ENCODE measurements around the gene LIMK1. TPM values are rescaled to one million over a fixed set of nuclear protein-coding genes. Genes with fewer than 3 reads are reported as not detected.
A peak's percentile ranks its signal among the peaks of the same experiment; 100 is the strongest.

LIMK1 gene
- total and polyA plus RNA-seq, 2 of the 4 experiments (the other 2 are of a cell fraction) = 25.8 to 48.0 TPM

- TF ChIP-seq RFX5 (IDR thresholded peaks at IDR 0.05; ENCODE audit: low read depth, low read length) = no peak
- TF ChIP-seq MAZ (IDR thresholded peaks at IDR 0.05; ENCODE audit: borderline replicate concordance, low read depth, low read length) = peak; percentile 45; the same call in 1 of the 2 replicates
These were observed 21.6 kb upstream of the LIMK1 start (continued) for GRCh38 chr7:74061840-74062539.

DNA sequence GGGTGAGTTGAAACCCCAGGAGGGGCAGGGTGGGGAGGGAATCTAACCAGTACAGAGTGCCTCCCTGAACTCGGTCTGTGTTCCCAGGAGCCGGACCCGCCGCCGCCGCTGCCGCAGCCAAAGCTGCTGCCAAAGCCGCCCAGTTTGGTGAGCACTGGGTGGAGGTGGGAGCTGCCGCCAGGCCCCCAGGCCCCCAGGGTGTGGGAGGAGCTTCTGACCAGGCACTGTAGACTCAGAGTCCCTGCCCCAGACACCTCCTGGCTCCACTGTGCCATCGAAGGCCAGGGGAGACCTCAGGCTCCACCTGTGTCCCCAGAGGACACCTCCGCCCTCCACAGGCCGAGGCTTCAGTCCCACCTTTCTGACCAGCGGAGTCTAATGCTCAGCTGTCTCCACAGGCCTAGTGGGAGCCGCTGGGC lies 20.4 kb upstream of the LIMK1 start:
- H3K4me3 ChIP-seq (ENCODE audit: insufficient read depth, low read depth, low read length) = no peak overlapping the region
- no peaks in the 10 kb centered on the region for H3K9me1 ChIP-seq (ENCODE audit: insufficient read depth, low read length)
- no peak overlapping the region for H2AK5ac ChIP-seq (ENCODE audit: low read depth, low read length)
- H2BK15ac ChIP-seq (ENCODE audit: low read depth, low read length) = no peak overlapping the region
- no peak overlapping the region for H2BK120ac ChIP-seq (ENCODE audit: low read depth, low read length)
- no peak overlapping the region for H2AFZ ChIP-seq (replicated peaks; ENCODE audit: low read length, poor library complexity)
- no peak overlapping the region for H2AK9ac ChIP-seq (replicated peaks; ENCODE audit: low read depth, low read length, poor library complexity)
- BruUV-seq (replicated peaks) = no TSS peak
- H3K4me1 ChIP-seq (ENCODE audit: control insufficient read depth, insufficient read depth, low read length) = peaks cover 4% of the 10 kb centered on the region
- dilution Hi-C loops (cut with HindIII; ENCODE audit: low sequenced_read_pairs, unreplicated experiment) = no loop called here
- POLR2A ChIA-PET (ENCODE audit: unreplicated experiment) = no interaction called here
- H3K36me3 ChIP-seq (ENCODE audit: control insufficient read depth, insufficient read depth, low read length) = no peaks in the 10 kb centered on the region
- CTCF ChIA-PET = no interaction called here
- H3K4ac ChIP-seq (ENCODE audit: low read depth, low read length) = no peak overlapping the region
- no peak overlapping the region for H3K4me2 ChIP-seq (ENCODE audit: low read depth, low read length)
- 98% methylated on average over 7 of the region's 14 CpGs; no CpG with 5 or more reads in 1 of the 2 experiments for WGBS, 2 experiments (ENCODE audit: extremely low coverage in 2 of 2, insufficient read length in 1 of 2)
- H3K27me3 ChIP-seq (ENCODE audit: control insufficient read depth, insufficient read depth, low read length) = no peaks in the 10 kb centered on the region
- H2BK5ac ChIP-seq (ENCODE audit: low read depth, low read length, poor library complexity, severe bottlenecking) = no peak overlapping the region
- H4K91ac ChIP-seq (ENCODE audit: insufficient read depth, low read depth, low read length) = no peak overlapping the region
- H4K5ac ChIP-seq (ENCODE audit: low read depth, low read length) = no peak overlapping the region
- in situ Hi-C loops (cut with MboI; ENCODE audit: low sequenced_read_pairs) = no loop called here
- no peak overlapping the region for H4K8ac ChIP-seq (ENCODE audit: low read depth in 2 of 2, low read length in 2 of 2)
- H3K79me1 ChIP-seq (ENCODE audit: low read depth in 1 of 2, low read length in 2 of 2) = no peaks in the 10 kb centered on the region
- ATAC-seq (ENCODE audit: low read depth) (no peak), DNase-seq (no peak)
- no peaks in the 10 kb centered on the region for H3K9me3 ChIP-seq (ENCODE audit: control insufficient read depth, insufficient read depth, low read length)
- no peaks in the 10 kb centered on the region for H4K20me1 ChIP-seq (ENCODE audit: insufficient read depth, low read length)
- H3K18ac ChIP-seq (ENCODE audit: low read depth, low read length) = no peak overlapping the region
- H3K9ac ChIP-seq (ENCODE audit: low read depth, low read length) = no peak overlapping the region
- H3K56ac ChIP-seq (ENCODE audit: extremely low read depth, insufficient read depth, low read length) = no peak overlapping the region
- intact Hi-C loops (cut with micrococcal nuclease) = loop anchor here (10.0 kb wide), 1 partner anchor 198 kb away; the partner anchor contains the start of gene TMEM270
- H3K27ac ChIP-seq (ENCODE audit: insufficient read depth, low read length) = no peak overlapping the region
- no peak overlapping the region for H3K14ac ChIP-seq (replicated peaks; ENCODE audit: low read depth, low read length)
- H2BK20ac ChIP-seq (ENCODE audit: low read depth, low read length) = no peak overlapping the region
- H3K23ac ChIP-seq (ENCODE audit: low read depth, low read length) = no peak overlapping the region
- no peak for TF ChIP-seq RAD21 (IDR thresholded peaks at IDR 0.05; ENCODE audit: low read length)
- TF ChIP-seq POLR2A (IDR thresholded peaks at IDR 0.05; ENCODE audit: low read depth, low read length) = no peak
- no peak for TF ChIP-seq MXI1 (IDR thresholded peaks at IDR 0.05; ENCODE audit: borderline replicate concordance, low read depth, low read length)
- no peak for TF ChIP-seq NFE2L2 (IDR thresholded peaks at IDR 0.05; ENCODE audit: low read depth, low read length)
- no peak for TF ChIP-seq RFX5 (IDR thresholded peaks at IDR 0.05; ENCODE audit: low read depth, low read length)
- TF ChIP-seq FOS (IDR thresholded peaks at IDR 0.05; ENCODE audit: low read depth, low read length) = no peak
- no peak for TF ChIP-seq CTCF (conservative IDR thresholded peaks at IDR 0.05; ENCODE audit: low read depth, low read length)
- TF ChIP-seq, protein P1, sequence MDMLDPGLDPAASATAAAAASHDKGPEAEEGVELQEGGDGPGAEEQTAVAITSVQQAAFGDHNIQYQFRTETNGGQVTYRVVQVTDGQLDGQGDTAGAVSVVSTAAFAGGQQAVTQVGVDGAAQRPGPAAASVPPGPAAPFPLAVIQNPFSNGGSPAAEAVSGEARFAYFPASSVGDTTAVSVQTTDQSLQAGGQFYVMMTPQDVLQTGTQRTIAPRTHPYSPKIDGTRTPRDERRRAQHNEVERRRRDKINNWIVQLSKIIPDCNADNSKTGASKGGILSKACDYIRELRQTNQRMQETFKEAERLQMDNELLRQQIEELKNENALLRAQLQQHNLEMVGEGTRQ (IDR thresholded peaks at IDR 0.05; ENCODE audit: low read depth, low read length) = no peak
- TF ChIP-seq SMC3 (IDR thresholded peaks at IDR 0.05; ENCODE audit: low read depth, low read length) = no peak
- no peak for TF ChIP-seq BHLHE40 (IDR thresholded peaks at IDR 0.05; ENCODE audit: low read depth, low read length)
- TF ChIP-seq MAZ (IDR thresholded peaks at IDR 0.05; ENCODE audit: borderline replicate concordance, low read depth, low read length) = no peak
- TF ChIP-seq MAFK (IDR thresholded peaks at IDR 0.05; ENCODE audit: low read depth, low read length) = no peak
- TF ChIP-seq CHD1 (IDR thresholded peaks at IDR 0.05; ENCODE audit: low read depth, low read length) = no peak
- no peak for TF ChIP-seq RCOR1 (IDR thresholded peaks at IDR 0.05; ENCODE audit: insufficient replicate concordance, low read length)
- no peak for TF ChIP-seq CEBPB (IDR thresholded peaks at IDR 0.05; ENCODE audit: low read depth, low read length)

Data from IMR-90 (cell line).